Amniotic stem cell (primary cell): ENCODE results near the gene DHX35.
"Not testable (repeated sequence)": the region's sequence is repeated elsewhere in the genome, so short reads cannot be mapped to it uniquely, and the experiment has no call there.

ENCODE experiments used
- DNase-seq: peaks from one replicate; lab custom pipeline; 2025; lab: John Stamatoyannopoulos, UW

Gene DHX35

DNA sequence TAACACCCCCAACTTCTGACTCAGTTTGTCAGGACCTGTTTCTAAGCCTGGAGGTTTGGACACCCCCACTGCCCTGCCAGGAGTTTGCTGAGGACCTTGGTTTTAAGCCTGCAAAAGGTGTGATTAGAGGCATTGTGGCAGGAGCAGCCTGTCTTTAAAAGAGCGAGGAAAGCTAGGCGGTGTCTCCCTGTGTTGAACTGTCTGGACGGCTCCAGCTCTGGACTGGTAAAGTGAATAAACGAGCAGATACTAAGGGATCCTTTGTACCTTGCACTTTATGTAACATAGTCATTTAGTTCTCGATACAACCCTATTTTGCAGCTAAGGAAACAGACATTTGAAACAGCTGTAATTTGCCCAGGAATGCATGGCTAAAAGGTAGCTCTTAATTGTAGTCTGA lies 21.5 kb upstream of the DHX35 start:
- no peak for DNase-seq

DNA sequence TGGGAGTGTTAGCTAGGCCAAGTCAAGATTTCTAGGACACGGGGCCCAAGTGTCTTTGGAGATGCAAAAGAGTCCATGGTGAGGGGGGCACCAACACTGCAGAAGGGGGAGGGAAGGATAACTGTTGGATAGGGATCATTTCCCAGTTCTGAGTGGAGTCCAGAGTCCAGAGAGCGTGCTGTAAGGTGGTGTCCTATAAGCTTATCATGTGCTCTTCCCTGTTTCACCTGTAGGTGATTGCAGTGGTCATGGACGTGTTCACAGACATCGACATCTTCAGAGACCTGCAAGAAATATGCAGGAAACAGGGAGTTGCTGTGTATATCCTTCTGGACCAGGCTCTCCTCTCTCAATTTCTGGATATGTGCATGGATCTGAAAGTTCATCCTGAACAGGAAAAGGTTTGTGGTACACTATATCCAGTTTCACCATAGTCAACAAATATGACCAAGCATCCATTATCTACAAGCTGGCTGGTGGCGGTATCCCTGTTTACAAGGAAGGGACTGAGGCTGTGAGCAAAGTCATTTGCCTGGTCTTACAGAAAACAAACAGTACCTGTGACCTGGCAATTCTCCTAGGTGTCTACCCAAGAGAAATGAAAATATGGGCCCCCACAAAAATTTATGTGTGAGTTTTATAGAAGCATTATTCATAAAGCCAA lies 20.3 kb upstream of the DHX35 start:
- no peak for DNase-seq

DNA sequence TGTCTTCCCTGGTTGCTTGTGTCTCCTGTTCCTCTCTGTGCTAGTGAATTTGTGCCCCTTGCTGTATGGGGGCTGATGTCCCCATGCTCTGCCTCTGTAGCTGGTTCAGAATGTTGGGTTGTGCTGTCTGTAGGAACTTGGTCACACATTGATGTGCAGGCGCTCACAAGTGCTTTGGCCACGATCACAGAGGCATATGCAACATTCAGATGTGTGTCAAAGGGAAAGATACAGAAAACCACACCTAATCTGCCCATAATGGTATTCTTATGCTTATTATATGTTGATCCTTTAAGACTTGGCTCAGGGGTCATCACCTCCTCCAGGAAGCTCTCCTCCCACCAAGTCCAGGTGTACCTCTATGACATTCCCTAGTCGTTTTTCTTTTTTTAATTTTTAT lies 17.1 kb upstream of the DHX35 start:
- no peak for DNase-seq

DNA sequence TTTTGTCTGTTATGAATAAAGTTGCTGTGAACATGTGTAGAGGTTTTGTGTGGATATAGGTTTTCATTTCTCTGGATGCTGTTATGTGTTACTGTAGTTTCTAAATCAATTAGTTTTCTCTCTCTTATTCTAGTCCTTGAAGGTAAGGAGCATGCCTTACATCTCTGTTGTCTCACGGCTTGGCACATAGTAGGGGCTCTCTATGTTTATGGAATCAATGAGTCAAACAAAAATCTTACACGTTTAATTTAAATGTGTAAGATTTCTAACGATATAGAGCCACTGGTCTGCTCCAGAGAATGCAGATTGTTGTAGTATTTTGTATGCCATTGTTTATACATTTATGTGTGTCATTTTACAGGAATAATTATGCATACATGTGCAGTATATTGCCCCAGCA lies 15.3 kb upstream of the DHX35 start:
- no peak for DNase-seq

DNA sequence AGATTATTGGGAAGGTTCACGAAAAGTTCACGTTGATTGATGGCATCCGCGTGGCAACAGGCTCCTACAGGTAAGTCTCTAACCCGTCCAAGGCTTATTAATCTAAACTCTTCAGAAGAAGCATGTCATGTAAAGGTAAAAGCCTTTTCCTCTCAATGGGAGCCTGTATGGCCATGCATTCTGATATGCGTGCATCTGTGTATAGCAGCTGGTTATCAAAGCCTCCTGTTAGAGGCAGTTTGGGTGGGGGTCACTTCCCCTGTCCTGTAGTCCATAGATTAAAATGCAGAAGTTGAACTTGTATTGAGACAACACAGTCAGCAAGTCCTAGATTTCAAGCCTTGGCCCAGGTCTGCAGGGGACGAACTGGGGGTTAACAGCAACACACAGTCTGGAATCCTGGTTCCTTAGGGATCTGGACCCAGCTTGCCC lies 14.2 kb upstream of the DHX35 start:
- no peak for DNase-seq

DNA sequence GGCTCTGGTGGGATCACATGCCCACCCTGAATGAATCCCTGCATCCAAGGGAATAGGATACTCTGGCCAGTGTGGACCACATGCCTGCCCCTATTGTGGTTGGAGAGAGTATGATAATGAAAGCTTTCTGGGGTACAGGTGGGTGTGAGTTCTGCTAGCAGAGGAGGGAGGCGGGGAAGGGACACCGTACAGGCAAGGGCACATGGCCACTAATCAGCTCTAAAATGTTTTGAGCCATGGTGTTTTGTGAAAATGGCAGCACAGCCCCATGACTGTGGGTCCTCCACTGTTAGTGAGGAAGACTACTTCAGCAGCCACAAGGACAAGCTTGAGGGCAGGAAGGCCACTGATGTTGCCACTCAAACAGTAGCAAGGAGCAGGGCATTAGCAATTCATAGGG lies 11.9 kb upstream of the DHX35 start:
- DNase-seq, result no peak

DNA sequence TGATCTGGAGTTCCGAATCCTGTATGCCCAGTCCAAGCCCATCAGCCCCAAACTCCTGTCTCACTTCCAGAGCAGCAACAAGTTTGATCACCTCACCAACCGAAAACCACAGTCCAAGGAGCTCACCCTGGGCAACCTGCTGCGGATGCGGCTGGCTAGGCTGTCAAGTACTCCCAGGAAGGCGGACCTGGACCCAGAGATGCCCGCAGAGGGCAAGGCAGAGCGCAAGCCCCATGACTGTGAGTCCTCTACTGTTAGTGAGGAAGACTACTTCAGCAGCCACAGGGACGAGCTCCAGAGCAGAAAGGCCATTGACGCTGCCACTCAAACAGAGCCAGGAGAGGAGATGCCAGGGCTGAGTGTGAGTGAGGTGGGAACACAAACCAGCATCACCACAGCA lies 10.5 kb upstream of the DHX35 start:
- DNase-seq, result no peak

DNA sequence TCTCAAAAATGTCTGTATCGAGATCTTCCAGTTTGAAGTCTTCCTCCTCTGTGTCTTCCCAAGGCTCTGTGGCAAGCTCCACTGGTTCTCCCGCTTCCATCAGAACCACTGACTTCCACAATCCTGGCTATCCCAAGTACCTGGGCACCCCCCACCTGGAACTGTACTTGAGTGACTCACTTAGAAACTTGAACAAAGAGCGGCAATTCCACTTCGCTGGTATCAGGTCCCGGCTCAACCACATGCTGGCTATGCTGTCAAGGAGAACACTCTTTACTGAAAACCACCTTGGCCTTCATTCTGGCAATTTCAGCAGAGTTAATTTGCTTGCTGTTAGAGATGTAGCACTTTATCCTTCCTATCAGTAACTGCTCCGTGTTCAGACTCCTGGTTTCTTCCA lies 10.0 kb upstream of the DHX35 start:
- no peak for DNase-seq

DNA sequence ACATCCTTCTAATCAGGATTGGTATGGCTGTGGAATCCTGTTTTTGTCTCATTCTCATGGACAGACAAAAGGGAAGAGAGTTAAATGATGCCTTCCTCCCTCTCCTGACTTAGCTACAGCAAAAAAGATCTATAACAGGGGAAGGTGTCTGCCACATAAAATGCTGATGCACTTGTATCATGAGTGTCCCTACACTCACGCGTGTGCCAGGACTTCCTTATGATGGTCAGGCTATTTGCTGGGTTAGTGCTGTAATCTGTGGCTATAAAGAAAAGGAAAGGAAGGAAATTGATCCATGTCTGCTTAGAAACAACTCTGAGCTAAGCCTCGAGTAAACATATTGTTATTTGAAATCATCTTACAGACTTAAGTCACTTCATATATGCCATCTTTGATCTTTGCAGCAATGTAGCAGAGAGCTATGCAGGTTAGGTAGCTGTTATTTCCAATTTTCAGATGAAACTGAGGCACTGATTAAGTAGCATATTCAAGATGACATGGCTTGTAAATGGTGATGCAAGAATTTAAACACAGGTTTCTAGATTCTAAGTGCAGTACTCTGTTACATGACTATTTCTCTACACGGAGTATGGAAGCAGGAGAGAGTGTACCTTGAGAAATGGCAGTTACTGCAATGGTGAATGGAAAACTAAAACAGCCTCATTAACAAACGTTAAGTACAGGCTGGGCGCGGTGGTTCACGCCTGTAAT lies 8.4 kb upstream of the DHX35 start:
- DNase-seq, result no peak

DNA sequence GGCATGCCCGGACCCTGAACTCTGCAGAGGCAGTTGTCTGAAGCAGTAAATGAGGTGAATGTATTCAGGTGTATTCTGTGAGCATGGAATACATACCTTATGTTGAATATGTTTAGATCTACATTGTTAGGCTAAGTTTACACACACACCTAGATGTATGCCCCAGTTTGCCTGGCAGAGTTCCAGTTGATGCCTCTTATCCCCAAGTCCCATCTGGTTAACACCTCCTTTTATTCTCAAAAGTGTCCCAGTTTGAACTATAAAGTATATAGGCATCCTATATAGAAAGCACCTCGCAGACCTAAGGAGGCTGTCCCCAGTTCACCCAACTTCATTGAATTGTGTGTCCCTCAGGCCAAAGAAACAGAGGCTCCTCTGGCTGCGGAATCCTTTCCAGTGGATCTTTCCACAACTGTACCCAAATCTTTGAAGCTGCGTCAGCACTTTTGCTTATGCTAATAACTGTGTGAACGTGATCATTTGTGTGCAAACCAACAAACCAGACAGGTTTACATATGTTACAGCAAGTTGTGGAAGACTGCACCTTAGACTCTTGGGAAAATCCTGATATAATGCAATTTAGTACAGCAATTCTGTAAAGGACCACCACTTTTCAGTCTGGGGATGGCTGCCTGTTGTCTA lies 4.8 kb upstream of the DHX35 start:
- DNase-seq, result no peak

DNA sequence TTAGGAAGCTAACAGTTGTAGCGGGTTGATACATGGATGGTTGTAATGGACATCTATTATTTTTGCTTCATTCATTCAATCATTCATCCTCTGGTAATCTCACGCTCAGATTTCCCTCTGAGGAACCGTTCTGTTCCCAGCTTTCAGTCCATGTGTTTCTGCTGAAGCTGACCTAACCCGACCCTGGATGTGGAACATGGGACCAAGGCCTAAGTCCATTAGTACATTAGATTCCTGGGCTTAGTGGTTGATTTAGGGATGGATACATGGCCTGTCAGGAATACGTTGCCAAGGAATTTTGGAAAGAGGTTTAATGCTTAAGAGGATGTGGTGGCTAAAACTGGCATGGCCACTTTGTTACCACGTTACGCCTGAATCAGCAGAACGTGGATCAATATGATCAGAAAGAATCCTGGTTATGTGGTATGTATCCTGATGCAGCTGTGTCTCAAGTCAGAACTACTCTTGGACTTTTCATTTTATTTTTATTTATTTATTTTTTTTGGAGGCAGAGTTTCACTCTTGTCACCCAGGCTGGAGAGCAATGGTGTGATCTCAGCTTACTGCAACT lies 4.1 kb upstream of the DHX35 start:
- DNase-seq, result no peak

DNA sequence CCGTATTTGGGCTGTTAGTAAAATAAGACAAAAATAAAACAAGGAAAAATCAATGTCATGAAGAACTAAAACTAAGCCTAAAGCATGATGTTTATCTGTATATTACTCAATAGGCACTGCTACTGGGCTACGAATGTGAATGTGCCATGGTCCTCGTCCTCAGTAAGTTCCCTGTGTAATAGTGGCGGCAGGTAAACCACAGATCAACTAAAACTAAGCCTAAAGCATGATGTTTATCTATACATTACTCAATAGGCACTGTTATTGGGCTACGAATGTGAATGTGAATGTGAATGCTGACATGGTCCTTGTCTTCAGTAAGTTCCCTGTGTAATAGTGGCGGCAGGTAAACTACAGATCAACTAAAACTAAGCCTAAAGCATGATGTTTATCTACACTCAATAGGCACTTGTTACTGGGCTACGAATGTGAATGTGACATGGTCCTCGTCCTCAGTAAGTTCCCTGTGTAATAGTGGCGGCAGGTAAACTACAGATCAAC lies 1.9 kb upstream of the DHX35 start:
- DNase-seq, result not testable (repeated sequence)

DNA sequence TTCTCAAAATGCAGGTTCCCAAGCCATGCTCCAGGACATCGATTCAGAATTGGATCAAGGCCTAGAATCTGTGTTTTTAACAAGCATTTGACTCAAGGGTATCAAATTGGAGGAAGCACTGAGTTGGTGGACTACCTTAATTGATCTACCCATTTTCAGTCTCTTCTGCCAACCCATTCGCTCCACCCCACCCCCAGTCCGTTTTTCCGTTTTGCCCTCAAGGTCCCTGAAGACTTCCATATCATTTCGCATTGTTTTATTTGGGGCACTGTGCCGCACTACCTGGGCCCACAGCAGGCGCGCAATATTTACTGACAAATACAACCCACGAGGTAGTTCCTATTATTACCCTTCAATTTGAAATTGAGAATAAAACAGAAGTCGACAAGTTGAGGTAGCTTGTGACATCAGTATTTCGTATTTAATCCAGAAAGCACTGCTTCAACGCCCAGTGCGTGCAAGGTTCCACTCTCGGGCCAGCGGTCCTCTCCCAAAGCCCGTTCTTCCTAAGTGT lies 557 bp upstream of the DHX35 start:
- DNase-seq, result no peak

DNA sequence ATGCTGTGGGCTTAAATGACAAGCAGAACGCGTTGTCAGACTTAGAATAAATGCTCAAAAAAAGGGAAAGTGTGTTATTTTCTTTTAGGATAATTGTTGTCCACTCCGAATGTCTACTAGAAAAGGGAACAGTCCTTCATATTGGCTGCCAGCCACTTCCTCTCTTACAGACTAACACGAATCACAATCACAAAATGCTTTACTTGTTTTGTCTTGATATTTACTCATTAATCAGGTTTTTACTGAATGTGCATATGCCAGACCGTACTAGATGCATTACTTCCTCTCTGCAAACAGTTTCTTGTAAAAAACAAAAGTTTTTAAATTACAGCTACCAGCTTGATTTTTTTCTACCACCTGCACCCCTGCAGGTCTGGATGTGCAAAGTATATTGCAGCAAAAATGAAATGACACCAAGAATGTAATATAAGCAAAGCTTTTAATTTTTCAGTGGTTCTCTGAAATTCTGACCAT lies 821 bp downstream of the DHX35 start:
- no peak for DNase-seq

DNA sequence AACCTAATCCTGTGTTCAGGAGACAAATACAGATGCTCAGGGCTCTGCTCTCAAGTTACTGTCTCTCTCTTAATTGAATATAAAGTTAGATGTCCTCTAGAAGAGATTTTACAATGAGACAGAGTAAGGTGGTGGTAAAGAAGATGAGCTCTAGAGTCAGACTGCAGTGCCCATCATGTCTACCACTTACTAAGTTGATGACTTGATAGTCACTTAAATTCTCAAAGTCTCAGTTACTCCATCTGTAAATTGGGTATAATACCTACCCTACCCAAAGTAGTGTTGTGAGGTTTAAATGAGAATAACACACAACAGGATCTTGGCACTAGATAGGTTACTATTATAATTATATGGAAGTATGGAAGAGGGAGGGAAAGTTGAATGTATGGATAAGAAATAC lies 1.6 kb downstream of the DHX35 start:
- DNase-seq, result no peak

DNA sequence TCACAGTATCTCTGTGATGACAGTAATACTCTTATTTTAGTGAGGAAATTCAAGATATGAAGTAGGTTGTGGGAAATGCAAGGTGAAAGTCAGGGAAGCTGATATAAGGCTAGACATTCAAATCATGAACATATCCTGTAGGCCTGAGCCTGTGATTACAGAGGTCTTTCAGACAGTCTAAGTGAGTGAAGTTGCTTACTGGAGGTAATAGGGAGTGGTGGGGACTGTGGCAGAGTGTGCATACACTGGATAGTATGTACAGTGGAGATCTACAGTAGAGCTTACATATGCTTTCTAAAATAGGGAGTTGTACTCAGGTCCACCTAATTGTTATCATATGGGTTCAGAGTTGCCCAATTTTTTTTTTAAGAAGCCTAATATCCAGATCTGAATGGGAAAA lies 3.1 kb downstream of the DHX35 start:
- DNase-seq, result no peak

DNA sequence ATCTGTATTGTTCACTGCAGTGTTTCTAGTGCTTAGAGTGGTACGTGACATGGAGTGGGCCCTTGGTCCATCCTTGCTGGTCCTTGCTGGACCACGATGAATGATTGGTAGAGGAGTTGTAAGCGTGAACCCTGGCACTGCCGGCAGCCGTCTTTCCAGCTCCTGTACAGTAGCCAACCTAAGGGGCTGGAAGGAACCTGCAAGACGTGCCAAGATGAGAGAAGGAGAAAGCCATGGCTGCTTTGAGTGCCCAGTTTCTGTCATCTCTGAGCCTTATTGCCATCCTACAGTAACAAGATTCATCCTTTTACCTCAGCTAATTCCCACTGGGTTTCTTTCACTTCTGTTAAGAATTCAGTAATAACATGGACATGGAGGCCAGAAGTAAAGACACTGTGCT lies 5.9 kb downstream of the DHX35 start:
- no peak for DNase-seq

DNA sequence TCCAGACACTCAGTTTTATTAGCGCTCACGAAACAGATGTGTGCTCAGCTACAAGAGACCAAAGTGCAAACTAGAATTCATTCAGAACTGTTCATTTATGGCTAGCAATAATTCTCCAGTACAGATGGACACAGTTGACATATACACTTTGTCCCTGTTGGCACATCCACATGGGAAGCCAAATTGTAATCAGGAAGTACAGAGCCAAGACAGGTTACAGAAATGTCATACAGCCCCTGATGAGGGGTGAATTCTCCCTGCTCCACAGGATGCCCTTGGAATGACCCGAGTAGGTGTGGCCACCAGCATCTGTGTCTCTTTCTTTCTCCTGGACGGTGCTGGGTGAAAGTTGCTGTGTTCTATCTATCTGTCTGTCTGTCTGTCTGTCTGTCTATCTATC lies 7.6 kb downstream of the DHX35 start:
- DNase-seq, result no peak

DNA sequence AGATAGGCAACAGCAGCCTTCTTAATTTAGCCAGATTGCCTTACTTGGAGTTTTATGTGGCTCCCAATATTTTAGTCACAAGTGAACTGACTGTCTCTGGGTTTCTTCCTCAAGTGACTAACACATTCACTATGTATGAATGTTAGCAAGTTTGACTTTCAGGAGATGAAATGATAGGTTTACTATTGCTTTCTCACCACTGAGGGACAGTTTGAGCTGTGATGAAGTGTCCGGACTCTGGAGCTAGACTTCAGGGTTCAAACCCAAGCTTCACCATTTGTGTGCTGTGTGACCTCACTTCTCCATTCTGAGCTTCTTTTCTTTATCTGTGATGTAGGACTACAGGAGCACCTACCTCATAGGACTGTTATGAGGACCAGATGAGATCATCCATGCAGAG lies 8.2 kb downstream of the DHX35 start:
- DNase-seq, result peak; percentile 25

DNA sequence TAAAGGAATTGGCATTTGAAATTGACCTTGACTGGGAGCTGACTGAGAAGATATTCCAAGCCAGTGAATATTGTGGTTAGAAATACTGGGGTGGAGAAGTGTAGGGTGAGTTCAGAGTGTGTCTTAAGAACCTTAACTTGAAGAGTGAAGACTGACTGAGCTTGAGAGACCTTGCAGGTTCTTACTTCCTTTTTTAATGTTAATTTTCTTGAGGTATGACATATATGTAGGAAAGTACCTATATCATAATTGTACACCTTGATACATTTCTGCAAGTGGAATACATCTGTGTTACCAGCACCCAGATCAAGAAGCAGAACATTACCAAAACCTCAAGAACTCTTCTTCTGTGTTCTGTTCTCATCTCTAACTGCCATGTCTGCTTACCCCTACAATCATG lies 11.0 kb downstream of the DHX35 start:
- no peak for DNase-seq

DNA sequence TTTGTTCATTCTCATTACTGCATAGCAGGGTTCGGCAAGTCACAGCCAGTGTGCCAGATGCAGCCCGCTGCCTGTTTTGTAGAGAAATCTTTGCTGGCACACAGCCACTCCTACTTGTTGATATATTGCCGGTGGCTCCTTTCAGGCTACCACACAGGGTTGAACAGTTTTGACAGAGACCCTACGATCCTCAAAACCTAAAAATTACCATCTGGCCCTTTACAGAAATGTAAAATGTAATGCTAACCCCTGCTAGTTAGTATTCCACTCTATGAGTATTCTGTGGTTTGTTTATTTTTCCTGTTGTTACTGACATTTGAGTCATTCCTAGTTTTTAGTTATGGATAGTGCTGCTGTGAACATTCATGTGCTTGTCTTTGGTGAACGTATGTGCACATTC lies 11.5 kb downstream of the DHX35 start:
- DNase-seq, result peak; percentile 18

DNA sequence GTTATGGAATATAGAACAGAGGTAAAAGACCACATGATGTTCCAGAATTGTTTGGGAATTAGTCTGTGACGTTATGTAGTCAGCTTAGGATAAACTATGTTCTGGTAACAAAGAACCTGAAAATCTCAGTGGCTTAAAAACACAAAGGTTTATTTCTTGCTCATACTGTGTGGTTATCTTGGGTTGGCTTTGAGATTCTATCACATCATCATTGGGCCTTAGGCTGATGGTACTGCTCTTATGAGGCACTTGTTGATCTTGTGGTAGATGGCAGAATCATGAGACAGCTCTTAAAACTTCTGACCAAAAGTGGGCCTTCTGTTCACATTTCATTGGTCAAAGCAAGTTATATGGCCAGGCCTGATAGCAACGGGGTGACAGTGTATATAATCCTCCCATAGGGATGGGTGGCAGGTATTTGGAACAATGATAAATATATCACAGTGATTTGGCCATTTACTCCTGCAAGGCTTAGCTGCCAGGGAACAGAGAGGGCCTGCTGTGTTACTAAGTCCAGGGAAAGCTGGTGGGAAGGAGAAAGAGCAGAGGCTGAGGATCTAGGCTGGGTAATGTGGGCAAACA lies 13.5 kb downstream of the DHX35 start:
- no peak for DNase-seq
